ENCODE results near the gene BRINP2.

- no peak for TF ChIP-seq POLR2A (IDR thresholded peaks at IDR 0.05)
- TF ChIP-seq, protein P1, sequence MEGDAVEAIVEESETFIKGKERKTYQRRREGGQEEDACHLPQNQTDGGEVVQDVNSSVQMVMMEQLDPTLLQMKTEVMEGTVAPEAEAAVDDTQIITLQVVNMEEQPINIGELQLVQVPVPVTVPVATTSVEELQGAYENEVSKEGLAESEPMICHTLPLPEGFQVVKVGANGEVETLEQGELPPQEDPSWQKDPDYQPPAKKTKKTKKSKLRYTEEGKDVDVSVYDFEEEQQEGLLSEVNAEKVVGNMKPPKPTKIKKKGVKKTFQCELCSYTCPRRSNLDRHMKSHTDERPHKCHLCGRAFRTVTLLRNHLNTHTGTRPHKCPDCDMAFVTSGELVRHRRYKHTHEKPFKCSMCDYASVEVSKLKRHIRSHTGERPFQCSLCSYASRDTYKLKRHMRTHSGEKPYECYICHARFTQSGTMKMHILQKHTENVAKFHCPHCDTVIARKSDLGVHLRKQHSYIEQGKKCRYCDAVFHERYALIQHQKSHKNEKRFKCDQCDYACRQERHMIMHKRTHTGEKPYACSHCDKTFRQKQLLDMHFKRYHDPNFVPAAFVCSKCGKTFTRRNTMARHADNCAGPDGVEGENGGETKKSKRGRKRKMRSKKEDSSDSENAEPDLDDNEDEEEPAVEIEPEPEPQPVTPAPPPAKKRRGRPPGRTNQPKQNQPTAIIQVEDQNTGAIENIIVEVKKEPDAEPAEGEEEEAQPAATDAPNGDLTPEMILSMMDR (IDR thresholded peaks at IDR 0.05), result no peak
Observed at GRCh38 chr1:177278626-177279390, 108.0 kb downstream of the BRINP2 start.

All from thyroid gland (tissue), 4 donors.